Muscle layer of duodenum (tissue), 2 donors: ENCODE data around the gene SUN5.

Experiments used
- H3K27ac ChIP-seq: one replicate; pipeline ENCODE4 v1.7.0; 2013; ENCODE audit warnings: mild to moderate bottlenecking, low read length
- H3K27me3 ChIP-seq: one replicate; pipeline ENCODE4 v1.7.0; 2013; ENCODE audit warnings: low read depth, mild to moderate bottlenecking, control low read depth, low read length
- H3K36me3 ChIP-seq, 2 donors: one replicate each; pipeline ENCODE4 v1.7.0; 2013; ENCODE audit warnings: low read length in 2 of 2, control low read depth in 1 of 2, mild to moderate bottlenecking in 1 of 2; ENCODE audit not compliant: insufficient read depth in 2 of 2, control insufficient read depth in 1 of 2
- H3K4me1 ChIP-seq, 2 donors: one replicate each; pipeline ENCODE4 v1.7.0; 2013; ENCODE audit warnings: low read length in 2 of 2, mild to moderate bottlenecking in 2 of 2, control low read depth in 1 of 2, moderate library complexity in 1 of 2; ENCODE audit not compliant: insufficient read depth in 2 of 2, control insufficient read depth in 1 of 2
- H3K4me3 ChIP-seq, 2 donors: one replicate each; pipeline ENCODE4 v1.7.0; 2013; ENCODE audit warnings: low read length in 2 of 2, low read depth in 1 of 2, mild to moderate bottlenecking in 1 of 2
- H3K9me3 ChIP-seq, 2 donors: one replicate each; pipeline ENCODE4 v1.7.0; 2013; ENCODE audit warnings: low read length in 2 of 2, control low read depth in 1 of 2, mild to moderate bottlenecking in 1 of 2; ENCODE audit not compliant: control insufficient read depth in 1 of 2
- donor health status: healthy.

SUN5 gene

GRCh38 chr20:33018169-33018931 is 14.1 kb upstream of the SUN5 start:
- no peaks in the 10 kb centered on the region for H3K36me3 ChIP-seq
- no peak overlapping the region for H3K4me3 ChIP-seq
- H3K27me3 ChIP-seq = no peaks in the 10 kb centered on the region
- no peaks in the 10 kb centered on the region for H3K9me3 ChIP-seq
- H3K4me1 ChIP-seq = no peaks in the 10 kb centered on the region
- no peak overlapping the region for H3K27ac ChIP-seq

DNA sequence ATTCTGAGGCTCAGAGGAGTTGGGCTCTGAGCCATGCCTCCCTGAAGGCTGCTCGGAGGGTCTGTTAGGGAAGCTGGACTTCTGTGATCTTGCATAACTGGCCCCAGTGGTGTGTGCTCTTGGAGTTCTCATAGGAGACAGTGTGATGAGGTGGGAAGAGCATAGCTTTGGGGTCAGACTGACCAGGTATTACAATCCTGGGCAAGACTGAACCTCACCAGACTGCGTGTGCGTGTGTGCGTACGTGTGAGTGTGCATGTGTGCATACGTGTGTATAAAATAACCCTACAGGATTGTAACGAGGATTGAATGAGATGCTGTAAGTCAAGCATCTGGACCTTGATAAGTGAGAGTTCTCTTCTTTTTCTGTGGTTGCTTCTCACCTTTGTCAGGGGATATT is 13.3 kb upstream of the SUN5 start:
- H3K36me3 ChIP-seq = no peaks in the 10 kb centered on the region
- no peaks in the 10 kb centered on the region for H3K27me3 ChIP-seq
- no peaks in the 10 kb centered on the region for H3K9me3 ChIP-seq
- H3K4me1 ChIP-seq = no peaks in the 10 kb centered on the region
- no peak overlapping the region for H3K27ac ChIP-seq
- H3K4me3 ChIP-seq = no peak overlapping the region

GRCh38 chr20:33016581-33017109 is 12.4 kb upstream of the SUN5 start:
- no peaks in the 10 kb centered on the region for H3K9me3 ChIP-seq
- no peak overlapping the region for H3K4me3 ChIP-seq
- H3K27me3 ChIP-seq = no peaks in the 10 kb centered on the region
- no peak overlapping the region for H3K27ac ChIP-seq
- H3K36me3 ChIP-seq = no peaks in the 10 kb centered on the region
- H3K4me1 ChIP-seq = no peaks in the 10 kb centered on the region

DNA sequence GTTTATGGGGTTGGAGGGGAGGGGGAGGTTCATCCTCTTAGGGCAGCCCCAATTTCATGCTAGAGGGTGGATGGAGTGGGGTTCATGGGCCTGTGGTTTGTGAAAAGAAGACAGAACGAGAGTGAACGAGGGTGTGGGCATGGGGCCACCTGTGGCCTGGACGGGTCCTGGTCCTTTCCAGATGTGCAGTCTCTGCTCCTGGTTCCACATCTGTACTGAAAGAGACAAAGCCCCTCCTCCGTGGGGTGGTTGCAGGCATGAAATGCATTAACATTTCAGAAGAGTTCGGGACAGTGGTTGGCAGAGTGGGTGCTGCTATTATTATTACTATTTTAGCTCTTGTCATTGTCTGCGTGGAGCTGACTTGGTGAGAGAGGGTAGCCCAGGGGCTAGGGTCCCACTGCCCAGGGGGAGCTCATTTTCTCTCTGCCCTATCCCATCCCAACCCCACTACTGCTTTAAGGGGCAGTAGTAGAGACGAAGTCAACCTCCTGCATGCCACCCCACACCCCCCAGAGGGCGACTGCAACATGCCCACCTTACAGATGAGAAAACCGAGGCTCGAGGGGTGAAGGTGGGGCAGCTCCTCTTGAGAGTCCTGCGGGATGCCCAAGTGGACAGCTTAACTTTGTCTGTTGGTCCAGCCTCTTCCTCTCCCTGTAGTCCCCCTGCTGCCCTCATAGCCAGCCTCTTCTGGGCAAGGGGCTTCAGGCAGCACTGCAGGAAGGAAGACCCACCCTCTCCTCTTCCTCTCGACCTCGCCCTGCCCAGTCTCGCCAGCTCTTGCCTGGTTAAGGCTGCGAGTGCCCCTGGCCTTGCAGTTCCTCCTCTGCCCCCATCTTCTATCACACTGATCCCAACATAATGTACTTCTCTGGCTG is 11.7 kb upstream of the SUN5 start:
- Histone ChIP-seq H3K36me3 (no peaks in the 10 kb centered on the region), H3K9me3 (no peaks in the 10 kb centered on the region), H3K27me3 (no peaks in the 10 kb centered on the region), H3K4me3 (no peak overlapping the region), H3K4me1 (no peaks in the 10 kb centered on the region), H3K27ac (no peak overlapping the region)

DNA sequence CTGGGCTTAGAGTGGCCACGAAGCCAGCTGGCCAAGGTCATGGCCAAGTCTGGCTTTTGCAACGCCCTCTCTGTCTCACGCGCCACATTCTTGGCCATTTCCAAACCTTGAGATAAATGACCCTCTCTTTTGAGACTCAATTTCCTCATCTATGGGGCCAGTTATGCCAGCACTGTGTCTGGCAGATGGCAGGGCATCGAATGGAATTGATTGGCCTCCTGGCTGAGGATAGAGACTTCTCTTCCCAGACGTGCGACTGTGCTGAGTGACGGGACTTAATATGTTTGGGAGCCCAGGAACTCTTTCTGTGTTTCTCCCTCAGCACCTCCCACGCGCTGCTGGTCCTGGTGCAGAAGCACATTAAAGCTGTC is 10.9 kb upstream of the SUN5 start:
- no peak overlapping the region for H3K4me3 ChIP-seq
- H3K4me1 ChIP-seq = no peaks in the 10 kb centered on the region
- H3K27ac ChIP-seq = no peak overlapping the region
- H3K36me3 ChIP-seq = no peaks in the 10 kb centered on the region
- no peaks in the 10 kb centered on the region for H3K27me3 ChIP-seq
- no peaks in the 10 kb centered on the region for H3K9me3 ChIP-seq

GRCh38 chr20:33014336-33015113 is 10.3 kb upstream of the SUN5 start:
- Histone ChIP-seq H3K4me3 (no peak overlapping the region), H3K4me1 (no peaks in the 10 kb centered on the region), H3K27ac (no peak overlapping the region), H3K9me3 (no peaks in the 10 kb centered on the region), H3K27me3 (no peaks in the 10 kb centered on the region), H3K36me3 (no peaks in the 10 kb centered on the region)

DNA sequence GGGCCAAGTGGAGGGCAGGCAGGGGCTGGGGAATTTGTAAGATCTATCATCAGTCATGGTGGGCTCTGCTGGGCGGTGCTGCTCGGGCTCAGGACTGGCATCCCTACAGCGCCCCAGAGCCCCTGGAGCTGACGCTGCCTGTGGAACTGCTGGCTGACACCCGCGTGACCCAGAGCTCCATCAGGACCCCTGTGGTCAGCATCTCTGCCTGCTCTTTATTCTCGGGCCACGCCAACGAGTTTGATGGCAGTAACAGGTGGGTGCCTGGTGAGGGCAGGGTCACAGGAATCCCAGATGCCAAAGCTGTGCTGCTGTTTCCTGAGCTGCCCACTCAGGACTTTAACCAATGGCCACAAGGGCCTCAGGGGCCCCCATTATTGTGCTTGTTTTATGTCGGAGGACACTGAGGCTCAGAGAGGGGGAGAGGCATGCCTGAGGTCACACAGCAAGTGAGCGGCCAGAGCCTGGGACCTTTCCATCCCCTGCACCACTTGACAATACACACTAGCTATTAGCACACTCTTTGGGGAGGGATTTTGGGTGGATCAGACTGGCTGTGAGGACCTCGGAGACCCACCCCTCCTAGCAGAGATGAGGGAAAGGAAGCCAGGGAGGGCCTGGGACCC is 9.6 kb upstream of the SUN5 start:
- Histone ChIP-seq H3K36me3 (no peaks in the 10 kb centered on the region), H3K27me3 (no peaks in the 10 kb centered on the region), H3K4me1 (no peaks in the 10 kb centered on the region), H3K4me3 (no peak overlapping the region), H3K27ac (no peak overlapping the region), H3K9me3 (no peaks in the 10 kb centered on the region)

GRCh38 chr20:33012327-33013189 is 8.3 kb upstream of the SUN5 start:
- no peak overlapping the region for H3K4me3 ChIP-seq
- H3K27ac ChIP-seq = no peak overlapping the region
- no peaks in the 10 kb centered on the region for H3K9me3 ChIP-seq
- no peaks in the 10 kb centered on the region for H3K36me3 ChIP-seq
- no peaks in the 10 kb centered on the region for H3K4me1 ChIP-seq
- no peaks in the 10 kb centered on the region for H3K27me3 ChIP-seq

DNA sequence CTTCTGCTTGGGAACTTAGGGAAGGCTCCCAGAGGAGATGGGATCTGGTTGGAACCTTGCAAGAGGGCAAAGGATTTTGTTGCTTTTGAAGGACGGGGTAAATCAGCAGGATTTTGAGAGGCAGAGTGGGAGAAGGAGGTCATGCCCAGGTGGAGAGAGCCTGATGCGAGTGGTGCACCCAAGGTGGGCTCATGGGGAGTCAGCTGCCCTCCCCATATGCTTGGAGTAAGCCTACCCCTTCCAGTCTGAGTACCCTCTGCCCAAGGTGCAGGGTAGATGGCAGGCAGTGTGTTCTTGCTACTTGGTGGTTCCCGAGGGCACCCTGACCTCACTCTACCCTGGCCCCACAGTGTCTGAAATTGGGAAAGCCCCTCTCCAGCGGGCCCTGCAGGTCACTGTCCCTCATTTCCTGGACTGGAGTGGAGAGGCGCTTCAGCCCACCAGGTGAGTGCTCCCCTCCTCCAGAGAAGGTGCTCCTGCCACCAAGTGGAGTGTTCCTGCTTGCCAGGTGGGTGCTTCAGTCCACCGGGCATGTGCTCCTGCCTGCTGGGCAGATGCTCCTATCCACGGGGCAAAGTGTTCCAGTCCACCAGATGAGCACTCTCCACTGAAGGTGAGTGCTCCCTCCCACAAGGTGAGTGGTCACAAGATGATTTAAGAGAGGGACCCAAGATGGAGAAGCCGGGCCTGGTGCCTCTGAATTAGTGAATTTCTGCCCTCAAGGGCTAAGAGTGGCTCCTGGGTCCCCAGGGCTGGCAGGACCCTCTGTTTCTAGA is 6.6 kb upstream of the SUN5 start:
- no peaks in the 10 kb centered on the region for H3K27me3 ChIP-seq
- H3K4me1 ChIP-seq = no peaks in the 10 kb centered on the region
- no peaks in the 10 kb centered on the region for H3K36me3 ChIP-seq
- H3K27ac ChIP-seq = no peak overlapping the region
- H3K4me3 ChIP-seq = no peak overlapping the region
- H3K9me3 ChIP-seq = peaks cover 0 to 4% of the 10 kb centered on the region in 2 donors

- Histone ChIP-seq H3K4me3 (no peak overlapping the region), H3K36me3 (no peaks in the 10 kb centered on the region), H3K27ac (no peak overlapping the region), H3K4me1 (no peaks in the 10 kb centered on the region), H3K9me3 (peaks cover 0 to 7% of the 10 kb centered on the region in 2 donors), H3K27me3 (no peaks in the 10 kb centered on the region)
Measured at GRCh38 chr20:33010133-33010504, 5.9 kb upstream of the SUN5 start.
